Natural killer cell (primary cell): ENCODE data around the gene CYP2A6. TPM values are rescaled to one million over a fixed set of nuclear protein-coding genes. Genes with fewer than 3 reads are reported as not detected.
"Not testable (repeated sequence)": the region's sequence is repeated elsewhere in the genome, so short reads cannot be mapped to it uniquely, and the experiment has no call there.

Source experiments
- ATAC-seq, 3 donors: fragments of 150-1000 bp in 2 of 3; fragments of 200-7000 bp in 1 of 3; cut with Tn5 transposase; 1 replicate in 1 of 3; 2 replicates in 2 of 3; pipeline ENCODE4 v1.10.0; 2021; ENCODE audit warnings: mild to moderate bottlenecking in 2 of 3, moderate library complexity in 2 of 3
- DNase-seq, 2 donors: peaks; one replicate each; pipeline versions ENCODE4 v3.0.0 to v3.0.0-alpha.2; 2013 to 2021; ENCODE audit warnings: mixed read lengths in 1 of 2
- H3K27ac ChIP-seq: one replicate; pipeline ENCODE4 v1.5.1; 2013; ENCODE audit warnings: mild to moderate bottlenecking, low read length
- H3K27me3 ChIP-seq: one replicate; pipeline ENCODE4 v1.6.1; 2013; ENCODE audit warnings: low read length; ENCODE audit not compliant: control insufficient read depth, insufficient read depth
- H3K36me3 ChIP-seq: one replicate; pipeline ENCODE4 v1.6.1; 2013; ENCODE audit warnings: low read length; ENCODE audit not compliant: control insufficient read depth, insufficient read depth
- H3K4me1 ChIP-seq: one replicate; pipeline ENCODE4 v1.6.1; 2013; ENCODE audit warnings: low read length; ENCODE audit not compliant: control insufficient read depth, insufficient read depth
- H3K4me3 ChIP-seq: one replicate; pipeline ENCODE4 v1.5.1; 2013; ENCODE audit warnings: low read length
- H3K9me3 ChIP-seq: one replicate; pipeline ENCODE4 v1.6.1; 2013; ENCODE audit warnings: low read length; ENCODE audit not compliant: control insufficient read depth, insufficient read depth
- H3K27ac Mint-ChIP-seq, 2 donors: one replicate each; pipeline ENCODE4 v1.8.0; 2022; ENCODE audit warnings: mild to moderate bottlenecking in 2 of 2, mixed read lengths in 2 of 2, moderate library complexity in 1 of 2
- H3K27me3 Mint-ChIP-seq, 2 donors: one replicate each; pipeline ENCODE4 v1.8.0; 2022; ENCODE audit warnings: low read depth in 2 of 2, mixed read lengths in 2 of 2
- H3K36me3 Mint-ChIP-seq: one replicate; pipeline ENCODE4 v1.8.0; 2022; ENCODE audit warnings: mixed read lengths
- H3K4me1 Mint-ChIP-seq, 2 donors: one replicate each; pipeline ENCODE4 v1.8.0; 2022; ENCODE audit warnings: mixed read lengths in 2 of 2
- H3K4me3 Mint-ChIP-seq: one replicate; pipeline ENCODE4 v1.8.0; 2022; ENCODE audit warnings: mild to moderate bottlenecking, moderate library complexity, mixed read lengths
- H3K9me3 Mint-ChIP-seq, 2 donors: one replicate each; pipeline ENCODE4 v1.8.0; 2022; ENCODE audit warnings: mixed read lengths in 2 of 2
- WGBS: methylation state at CpG from one replicate; pipeline ENCODE4 v1.1.7; 2013; ENCODE audit warnings: missing lambda C conversion rate; ENCODE audit not compliant: insufficient coverage; 5-methylcytosine and 5-hydroxymethylcytosine counted together
- intact Hi-C: fragments of 100-400 bp; cut with micrococcal nuclease; formaldehyde crosslinking; loops from one replicate; pipeline ENCODE4 v1.14.2; 2022
- total RNA-seq, 4 donors: library from RNA; stranded (reverse); fragments of 120-200 nt in 1 of 4; gene quantifications; one replicate each; pipeline versions ENCODE4 v1.2.3 to v1.2.4, GENCODE V29; 2013 to 2022
- TF ChIP-seq, protein P1 (sequence below): fragments of 200-600 bp; IDR thresholded peaks from one replicate; pipeline ENCODE4 v1.8.0; 2022; ENCODE audit warnings: antibody characterized with exemption

The CYP2A6 gene
- total RNA-seq, 3 donors from 2014 or later (not counting 1 experiment from before 2014, with no cell fraction given) = not detected

DNA sequence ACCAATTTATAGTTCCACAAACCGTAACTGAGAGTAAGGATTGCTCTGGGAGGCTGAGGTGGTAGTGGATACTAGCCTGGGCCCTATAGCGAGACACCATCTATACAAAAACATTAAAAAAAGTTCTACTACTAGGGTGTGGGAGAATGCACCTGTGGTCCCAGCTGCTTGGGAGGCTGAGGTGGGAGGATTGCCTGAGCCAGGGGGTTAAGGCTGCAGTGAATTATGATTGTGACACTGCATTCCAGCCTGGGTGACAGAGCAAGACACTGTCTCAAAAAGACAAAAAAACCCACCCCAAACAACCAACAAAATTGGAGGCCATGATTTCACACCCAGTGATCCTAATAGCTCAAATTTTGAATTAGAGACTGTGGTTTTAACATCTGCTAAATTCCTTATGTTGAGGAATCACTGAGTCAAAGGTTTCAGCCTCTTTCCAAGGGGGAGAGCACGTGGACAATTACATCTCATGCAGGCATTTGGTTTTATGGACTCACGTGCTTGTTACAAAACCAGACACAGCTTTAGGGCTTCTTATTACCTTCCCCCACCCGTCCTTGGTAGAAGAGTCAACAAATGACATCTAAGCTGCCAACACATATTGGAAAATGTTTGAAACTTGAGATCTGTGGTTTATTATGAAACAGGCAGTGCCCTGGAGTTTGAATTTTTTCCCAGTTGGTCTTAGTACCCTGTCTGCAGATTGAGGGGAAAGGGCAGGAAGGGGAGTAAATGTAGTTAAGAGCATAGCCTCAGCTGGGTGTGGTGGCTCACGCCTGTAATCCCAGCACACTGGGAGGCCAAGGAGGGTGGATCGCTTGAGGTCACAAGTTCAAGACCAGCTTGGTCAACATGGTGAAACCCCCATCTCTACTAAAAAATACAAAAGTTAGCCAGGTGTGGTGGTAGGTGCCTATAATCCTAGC is 18.5 kb downstream of the CYP2A6 start:
- H3K4me1 Mint-ChIP-seq = peaks cover 19 to 32% of the 10 kb centered on the region in 2 donors
- peaks cover 0 to 3% of the 10 kb centered on the region in 2 donors for H3K9me3 Mint-ChIP-seq
- no peaks in the 10 kb centered on the region for H3K36me3 ChIP-seq
- H3K4me3 Mint-ChIP-seq = no peak overlapping the region
- no peaks in the 10 kb centered on the region for H3K27me3 ChIP-seq
- intact Hi-C loops = no loop called here
- H3K9me3 ChIP-seq = no peaks in the 10 kb centered on the region
- no peaks in the 10 kb centered on the region for H3K27me3 Mint-ChIP-seq
- peaks cover 16% of the 10 kb centered on the region for H3K4me1 ChIP-seq
- no peak overlapping the region for H3K4me3 ChIP-seq
- WGBS = 65% methylated on average over 3 of the region's 7 CpGs
- peak in 1 of 2 donors; percentile 2 for DNase-seq
- H3K36me3 Mint-ChIP-seq = no peaks in the 10 kb centered on the region
- no peak overlapping the region for H3K27ac ChIP-seq
- H3K27ac Mint-ChIP-seq = peak overlapping the region; percentile 27 to 85
- ATAC-seq = no peak
- TF ChIP-seq, protein P1, sequence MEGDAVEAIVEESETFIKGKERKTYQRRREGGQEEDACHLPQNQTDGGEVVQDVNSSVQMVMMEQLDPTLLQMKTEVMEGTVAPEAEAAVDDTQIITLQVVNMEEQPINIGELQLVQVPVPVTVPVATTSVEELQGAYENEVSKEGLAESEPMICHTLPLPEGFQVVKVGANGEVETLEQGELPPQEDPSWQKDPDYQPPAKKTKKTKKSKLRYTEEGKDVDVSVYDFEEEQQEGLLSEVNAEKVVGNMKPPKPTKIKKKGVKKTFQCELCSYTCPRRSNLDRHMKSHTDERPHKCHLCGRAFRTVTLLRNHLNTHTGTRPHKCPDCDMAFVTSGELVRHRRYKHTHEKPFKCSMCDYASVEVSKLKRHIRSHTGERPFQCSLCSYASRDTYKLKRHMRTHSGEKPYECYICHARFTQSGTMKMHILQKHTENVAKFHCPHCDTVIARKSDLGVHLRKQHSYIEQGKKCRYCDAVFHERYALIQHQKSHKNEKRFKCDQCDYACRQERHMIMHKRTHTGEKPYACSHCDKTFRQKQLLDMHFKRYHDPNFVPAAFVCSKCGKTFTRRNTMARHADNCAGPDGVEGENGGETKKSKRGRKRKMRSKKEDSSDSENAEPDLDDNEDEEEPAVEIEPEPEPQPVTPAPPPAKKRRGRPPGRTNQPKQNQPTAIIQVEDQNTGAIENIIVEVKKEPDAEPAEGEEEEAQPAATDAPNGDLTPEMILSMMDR = no peak

DNA sequence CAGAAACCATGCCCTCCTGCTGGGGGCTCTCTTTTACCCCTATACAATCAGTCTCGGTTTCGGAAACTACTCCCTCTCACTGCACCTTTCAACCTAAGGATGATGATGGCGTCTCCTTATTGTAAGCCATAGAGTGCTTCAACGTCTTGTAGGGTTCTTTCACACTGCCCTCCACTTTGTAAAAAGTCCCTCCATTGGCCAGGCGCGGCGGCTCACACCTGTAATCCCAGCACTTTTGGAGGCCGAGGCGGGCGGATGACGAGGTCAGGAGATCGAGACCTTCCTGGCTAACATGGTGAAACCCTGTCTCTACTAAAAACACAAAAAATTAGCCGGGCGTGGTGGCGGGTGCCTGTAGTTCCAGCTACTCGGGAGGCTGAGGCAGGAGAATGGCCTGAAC is 19.5 kb downstream of the CYP2A6 start:
- H3K27ac ChIP-seq, H3K27me3 Mint-ChIP-seq, H3K9me3 ChIP-seq, H3K4me3 Mint-ChIP-seq, intact Hi-C loops, H3K27me3 ChIP-seq, H3K9me3 Mint-ChIP-seq, H3K36me3 Mint-ChIP-seq, ATAC-seq, H3K4me3 ChIP-seq, H3K36me3 ChIP-seq: not testable (repeated sequence)
- DNase-seq = peak in 1 of 2 donors; percentile 1
- WGBS = 98% methylated on average over 16 of the region's 16 CpGs
- peaks cover 27% of the 10 kb centered on the region for H3K4me1 ChIP-seq
- Mint-ChIP-seq H3K27ac (peak overlapping the region; percentile 85 to 92), H3K4me1 (peaks cover 29 to 41% of the 10 kb centered on the region in 2 donors)

DNA sequence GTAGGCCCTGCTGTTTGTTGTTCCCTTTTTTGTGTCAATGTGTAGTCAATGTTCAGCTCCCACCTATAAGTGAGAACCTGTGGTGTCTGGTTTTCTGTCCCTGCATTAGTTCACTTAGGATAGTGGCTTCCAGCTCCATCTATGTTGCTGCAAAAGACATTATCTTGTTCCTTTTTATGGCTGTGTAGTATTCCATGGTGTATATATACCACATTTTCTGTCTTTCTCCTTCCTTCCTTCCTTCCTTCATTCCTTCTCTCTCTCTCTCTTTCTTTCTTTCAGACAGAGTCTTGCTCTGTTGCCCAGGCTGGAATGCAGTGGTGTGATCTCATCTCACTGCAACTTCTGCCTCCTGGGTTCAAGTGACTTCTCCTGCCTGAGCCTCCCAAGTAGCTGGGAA is 21.0 kb downstream of the CYP2A6 start:
- no peaks in the 10 kb centered on the region for H3K27me3 Mint-ChIP-seq
- Histone ChIP-seq H3K4me3 (no peak overlapping the region), H3K27ac (no peak overlapping the region), H3K36me3 (no peaks in the 10 kb centered on the region), H3K9me3 (no peaks in the 10 kb centered on the region), H3K27me3 (no peaks in the 10 kb centered on the region), H3K4me1 (peaks cover 41% of the 10 kb centered on the region)
- peak overlapping the region; percentile 85 to 92 for H3K27ac Mint-ChIP-seq
- TF ChIP-seq, protein P1 = no peak
- H3K4me1 Mint-ChIP-seq = peaks cover 39 to 52% of the 10 kb centered on the region in 2 donors
- intact Hi-C loops = loop anchor here (5.0 to 10.0 kb wide), 2 partner anchors 433 to 476 kb away; partner anchors contain the start of gene HNRNPUL1
- no peak for ATAC-seq
- no peaks in the 10 kb centered on the region for H3K36me3 Mint-ChIP-seq
- no peak for DNase-seq
- peaks cover 0 to 3% of the 10 kb centered on the region in 2 donors for H3K9me3 Mint-ChIP-seq
- no peak overlapping the region for H3K4me3 Mint-ChIP-seq

DNA sequence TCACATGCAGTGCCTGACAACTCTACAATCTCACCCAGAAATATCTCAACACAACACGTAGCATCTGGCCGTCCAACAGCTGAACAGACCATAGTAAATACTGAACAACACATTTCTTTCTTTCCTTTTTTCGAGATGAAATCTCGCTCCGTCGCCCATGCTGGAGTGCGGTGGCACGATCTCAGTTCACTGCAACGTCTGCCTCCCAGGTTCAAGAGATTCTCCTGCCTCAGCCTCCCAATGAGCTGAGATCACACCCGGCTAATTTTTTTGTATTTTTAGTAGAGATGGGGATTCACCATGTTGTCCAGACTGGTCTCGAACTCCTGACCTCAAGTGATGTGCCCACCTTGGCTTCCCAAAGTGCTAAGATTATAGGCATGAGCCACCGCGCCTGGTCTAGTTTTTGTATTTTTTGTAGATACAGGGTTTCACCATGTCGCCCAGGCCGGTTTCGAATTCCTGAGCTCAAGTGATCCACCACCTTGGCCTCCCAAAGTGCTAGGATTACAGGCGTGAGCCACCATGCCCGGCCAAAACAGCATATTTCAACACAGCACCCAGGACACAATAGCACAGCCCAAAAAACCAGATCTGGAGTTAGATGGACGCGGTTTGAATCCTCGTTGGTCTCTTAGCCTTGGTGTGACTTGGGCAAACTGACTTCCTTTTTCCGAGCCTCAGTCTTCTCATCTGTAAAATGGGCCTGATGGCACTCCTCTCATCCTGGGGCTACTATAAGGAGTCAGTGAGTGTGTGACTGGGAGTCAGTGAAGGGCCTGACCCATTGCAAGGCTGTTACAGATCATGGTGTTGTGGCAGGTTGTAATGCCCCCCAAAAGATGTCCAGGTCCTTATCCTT is 22.6 kb downstream of the CYP2A6 start:
- Mint-ChIP-seq H3K4me1 (peaks cover 41 to 61% of the 10 kb centered on the region in 2 donors), H3K9me3 (peaks cover 0 to 3% of the 10 kb centered on the region in 2 donors), H3K36me3 (no peaks in the 10 kb centered on the region), H3K4me3 (peak overlapping the region; percentile 48), H3K27me3 (no peaks in the 10 kb centered on the region), H3K27ac (peak overlapping the region; percentile 85 to 92)
- 97% methylated on average over 22 of the region's 22 CpGs for WGBS
- Histone ChIP-seq H3K27me3 (no peaks in the 10 kb centered on the region), H3K4me3 (no peak overlapping the region), H3K9me3 (no peaks in the 10 kb centered on the region), H3K4me1 (peaks cover 53% of the 10 kb centered on the region), H3K36me3 (no peaks in the 10 kb centered on the region), H3K27ac (peak overlapping the region; percentile 79)
- DNase-seq (no peak), ATAC-seq (no peak)
- intact Hi-C loops = loop anchor here (2.0 to 10.0 kb wide), 3 partner anchors 293 to 477 kb away; partner anchors contain the start of gene HNRNPUL1
- TF ChIP-seq, protein P1 = no peak

DNA sequence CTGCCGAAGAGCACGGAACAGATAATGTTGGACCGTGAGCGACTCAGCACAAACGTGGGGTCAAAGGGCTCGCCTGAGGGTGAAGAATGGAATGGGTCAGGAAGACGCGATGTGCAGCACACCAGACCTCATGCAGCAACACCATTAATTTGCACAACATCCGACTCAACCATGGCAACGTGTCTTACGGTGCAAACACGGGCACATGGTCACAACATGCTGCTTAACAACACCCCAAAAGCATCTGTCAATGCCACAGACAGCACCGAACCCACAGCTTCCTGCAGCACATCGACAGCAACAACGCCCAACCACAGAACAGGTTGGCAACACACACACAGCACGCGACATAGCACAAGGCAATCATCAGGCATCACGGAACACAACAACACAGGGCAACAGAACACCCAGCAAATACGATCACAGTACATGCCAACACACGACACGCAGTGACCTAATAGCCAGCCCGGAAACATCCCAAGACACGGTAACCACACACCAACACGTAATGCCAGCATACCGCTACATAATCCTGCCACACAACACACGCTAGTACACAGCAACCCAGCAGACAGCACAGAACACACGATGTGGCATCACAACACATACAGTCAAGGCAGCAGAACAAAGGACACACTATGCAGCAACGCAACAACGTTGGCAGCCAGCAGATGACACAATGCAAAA is 23.4 kb downstream of the CYP2A6 start:
- not testable (repeated sequence) for H3K27me3 ChIP-seq, H3K36me3 ChIP-seq, H3K9me3 Mint-ChIP-seq, H3K9me3 ChIP-seq, H3K36me3 Mint-ChIP-seq, H3K27me3 Mint-ChIP-seq, H3K4me3 ChIP-seq
- intact Hi-C loops = loop anchor here (1.0 to 10.0 kb wide), 5 partner anchors 29 to 478 kb away; partner anchors contain the start of gene HNRNPUL1
- WGBS = 44% methylated on average over 29 of the region's 29 CpGs
- Histone ChIP-seq H3K27ac (peak overlapping the region; percentile 79), H3K4me1 (peaks cover 53% of the 10 kb centered on the region)
- ATAC-seq (peak; percentile 81 to 92 (median 89)), DNase-seq (peak; percentile 80 to 92)
- Mint-ChIP-seq H3K27ac (peak overlapping the region; percentile 85 to 92), H3K4me1 (peaks cover 41 to 59% of the 10 kb centered on the region in 2 donors), H3K4me3 (peak overlapping the region; percentile 48)
